ENCODE data around the gene RCC2. TPM values are rescaled to one million over a fixed set of nuclear protein-coding genes. Genes with fewer than 3 reads are reported as not detected.
"Not testable (repeated sequence)": the region's sequence is repeated elsewhere in the genome, so short reads cannot be mapped to it uniquely, and the experiment has no call there.

RCC2 gene
- 94.1 TPM for polyA plus RNA-seq (2012; ENCODE audit: insufficient read depth, insufficient read length)

GRCh38 chr1:17439250-17440073 lies at the start of gene RCC2:
Gene RCC2 (minus strand): TSS chr1:17439677. CDS start chr1:17438514, 1,163 bp downstream.
- H3K4me3 ChIP-seq (ENCODE audit: low read length): peak within 1 kb of the TSS; percentile 89
- DNase-seq (ENCODE audit: low read depth, low spot score): peak; percentile 80

GRCh38 chr1:17486242-17486641 lies 46.8 kb upstream of the RCC2 start:
- no peak overlapping the region for H3K4me3 ChIP-seq (ENCODE audit: low read length)

DNA sequence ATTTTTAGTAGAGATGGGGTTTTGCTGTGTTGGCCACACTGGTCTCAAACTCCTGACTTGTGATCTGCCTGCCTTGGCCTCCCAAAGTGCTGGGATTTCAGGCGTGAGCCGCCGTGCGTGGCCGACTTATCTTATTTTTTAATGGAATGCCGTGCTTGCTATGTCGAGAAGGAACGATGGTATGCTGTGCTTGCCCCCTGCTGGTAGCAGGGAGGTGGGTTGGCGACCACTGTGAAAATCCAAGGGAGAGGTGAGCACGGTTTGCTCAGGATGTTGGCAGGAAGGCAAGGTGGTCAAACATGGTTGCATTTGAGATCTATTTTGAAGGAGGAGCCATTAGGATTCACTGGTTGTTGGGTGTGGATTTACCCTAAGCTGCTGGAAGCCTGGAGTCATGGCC lies 45.8 kb upstream of the RCC2 start:
- no peak overlapping the region for H3K4me3 ChIP-seq (ENCODE audit: low read length)
- no peak for DNase-seq (ENCODE audit: low read depth, low spot score)

More at GRCh38 chr1:17486242-17486641, 46.8 kb upstream of the RCC2 start:
- no peak for DNase-seq (ENCODE audit: low read depth, low spot score)

DNA sequence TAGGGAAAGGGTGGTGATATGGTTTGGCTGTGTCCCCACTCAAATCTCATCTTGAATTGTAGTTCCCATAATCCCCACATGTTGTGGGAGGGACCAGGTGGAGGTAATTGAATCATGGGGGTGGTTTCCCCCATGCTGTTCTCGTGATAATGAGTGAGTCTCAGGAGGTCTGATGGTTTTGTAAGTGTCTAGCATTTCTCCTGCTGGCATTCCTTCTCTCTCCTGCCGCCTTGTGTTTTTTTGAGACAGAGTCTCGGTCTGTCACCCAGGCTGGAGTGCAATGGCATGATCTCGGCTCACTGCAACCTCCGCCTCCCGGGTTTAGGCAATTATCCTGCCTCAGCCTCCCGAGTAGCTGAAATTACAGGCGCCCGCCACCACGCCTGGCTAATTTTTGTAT lies 42.5 kb upstream of the RCC2 start:
- DNase-seq (ENCODE audit: low read depth, low spot score); H3K4me3 ChIP-seq (ENCODE audit: low read length): not testable (repeated sequence)

- no peak overlapping the region for H3K4me3 ChIP-seq (ENCODE audit: low read length)
- no peak for DNase-seq (ENCODE audit: low read depth, low spot score)
Measured at GRCh38 chr1:17480846-17481245, 41.4 kb upstream of the RCC2 start.

GRCh38 chr1:17475752-17476151 lies 36.3 kb upstream of the RCC2 start:
- no peak for DNase-seq (ENCODE audit: low read depth, low spot score)
- no peak overlapping the region for H3K4me3 ChIP-seq (ENCODE audit: low read length)

GRCh38 chr1:17474836-17475555 lies 35.5 kb upstream of the RCC2 start:
- not testable (repeated sequence) for DNase-seq (ENCODE audit: low read depth, low spot score); H3K4me3 ChIP-seq (ENCODE audit: low read length)

- no peak overlapping the region for H3K4me3 ChIP-seq (ENCODE audit: low read length)
Measured at GRCh38 chr1:17472814-17473213, 33.3 kb upstream of the RCC2 start.

DNA sequence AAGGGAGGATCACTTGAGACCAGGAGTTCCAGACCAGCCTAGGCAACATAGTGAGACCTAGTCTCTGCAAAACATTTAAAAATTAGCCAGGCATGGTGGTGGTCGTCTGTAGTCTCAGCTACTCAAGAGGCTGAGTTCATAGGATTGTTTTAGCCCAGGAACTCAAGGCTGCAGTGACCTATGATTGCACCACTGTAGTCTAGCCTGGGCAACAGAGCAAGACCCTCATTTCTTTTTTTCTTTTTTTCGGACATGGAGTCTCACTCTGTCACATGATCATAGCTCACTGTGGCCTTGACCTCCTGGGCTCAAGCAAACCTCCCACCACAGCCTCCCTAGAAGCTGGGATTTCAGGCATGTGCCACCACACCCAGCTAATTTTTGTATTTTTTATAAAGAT lies 31.9 kb upstream of the RCC2 start:
- no peak overlapping the region for H3K4me3 ChIP-seq (ENCODE audit: low read length)
- DNase-seq (ENCODE audit: low read depth, low spot score): no peak

More at GRCh38 chr1:17472814-17473213, 33.3 kb upstream of the RCC2 start:
- no peak for DNase-seq (ENCODE audit: low read depth, low spot score)

DNA sequence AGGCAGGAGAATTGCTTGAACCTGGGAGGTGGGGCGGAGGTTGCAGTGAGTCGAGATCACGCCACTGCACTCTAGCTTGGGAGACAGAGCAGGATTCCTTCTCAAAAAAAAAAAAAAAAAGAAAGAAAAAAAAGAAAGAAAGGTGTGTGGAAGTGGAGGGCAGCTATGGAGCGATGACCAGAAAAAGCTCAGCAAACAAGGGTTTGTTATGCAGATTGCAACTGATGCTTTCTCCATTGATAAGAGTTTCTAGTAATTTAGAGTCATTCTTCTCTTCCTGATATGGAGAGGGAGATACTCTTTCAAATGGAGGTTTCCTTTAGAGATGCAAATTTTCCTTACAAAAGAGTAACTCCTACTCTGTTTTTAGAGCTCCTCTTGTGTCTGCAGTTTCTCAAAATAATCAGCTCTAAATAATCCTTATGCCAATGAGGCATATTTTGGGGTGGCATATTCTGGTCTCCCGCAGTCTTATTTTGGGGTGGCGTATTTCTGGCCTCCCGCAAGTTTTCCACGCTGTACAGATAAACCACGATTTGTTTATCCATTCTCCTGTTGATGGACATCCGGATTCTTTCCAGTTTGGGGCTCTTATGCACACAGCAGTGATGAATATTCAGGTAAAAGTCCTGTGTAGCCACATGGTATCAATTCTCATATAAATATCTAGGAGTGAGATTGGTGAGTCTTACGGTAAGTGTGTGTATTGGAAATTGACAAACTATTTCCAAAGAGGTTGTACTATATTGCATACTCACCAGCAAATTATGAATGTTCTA lies 30.7 kb upstream of the RCC2 start:
- no peak for DNase-seq (ENCODE audit: low read depth, low spot score)
- H3K4me3 ChIP-seq (ENCODE audit: low read length): no peak overlapping the region

DNA sequence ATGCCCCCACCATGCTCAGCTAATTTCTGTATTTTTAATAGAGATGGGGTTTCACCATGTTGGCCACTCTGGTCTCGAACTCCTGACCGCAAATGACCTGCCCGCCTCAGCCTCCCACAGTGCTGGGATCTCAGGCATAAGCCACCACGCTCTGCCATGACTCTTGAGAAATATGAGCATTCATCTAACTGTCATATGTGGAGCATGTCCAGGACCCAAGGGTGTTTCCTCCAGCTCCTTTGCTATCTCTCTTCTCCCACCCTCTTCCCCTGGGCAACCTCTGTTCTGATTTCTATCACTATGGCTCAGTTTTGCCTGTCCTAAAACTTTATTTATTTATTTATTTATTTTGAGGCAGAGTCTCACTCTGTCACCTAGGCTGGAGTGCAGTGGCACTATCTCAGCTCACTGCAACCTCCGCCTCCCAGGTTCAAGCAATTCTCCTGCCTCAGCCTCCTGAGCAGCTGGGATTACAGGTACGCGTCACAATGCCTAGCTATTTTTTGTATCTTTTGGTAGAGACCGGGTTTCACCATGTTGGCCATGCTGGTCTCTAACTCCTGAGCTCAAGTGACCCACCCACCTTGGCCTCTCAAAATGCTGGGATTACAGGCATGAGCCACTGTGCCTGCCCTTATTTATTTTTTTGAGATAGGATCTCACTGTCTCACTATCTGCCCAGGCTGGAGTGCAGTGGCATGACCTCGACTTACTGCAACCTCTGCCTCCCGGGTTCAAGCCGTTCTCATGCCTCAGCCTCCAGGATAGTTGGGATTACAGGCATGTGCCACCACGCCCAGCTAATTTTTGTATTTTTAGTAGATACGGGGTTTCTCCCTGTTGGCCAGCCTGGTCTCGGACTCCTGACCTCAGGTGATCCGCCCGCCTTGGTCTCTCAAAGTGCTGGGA lies 29.1 kb upstream of the RCC2 start:
- not testable (repeated sequence) for DNase-seq (ENCODE audit: low read depth, low spot score); H3K4me3 ChIP-seq (ENCODE audit: low read length)

DNA sequence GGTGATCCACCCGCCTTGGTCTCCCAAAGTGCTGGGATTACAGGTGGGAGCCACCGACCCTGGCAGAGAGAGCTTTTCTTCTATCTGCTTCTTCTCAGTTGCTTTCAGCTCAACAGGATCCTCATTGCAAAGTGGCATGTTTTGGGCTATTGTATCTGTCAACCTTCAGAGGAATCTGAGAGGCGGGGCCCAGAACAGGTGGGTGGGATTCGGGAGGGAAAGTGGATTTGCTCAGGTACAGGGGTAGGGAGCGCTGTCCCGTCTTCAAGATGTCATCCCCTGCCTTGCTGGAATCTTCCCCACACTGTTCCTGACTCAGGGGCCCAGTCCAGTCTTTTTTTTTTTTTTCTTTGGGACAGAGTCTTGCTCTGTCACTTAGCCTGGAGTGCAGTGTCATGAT lies 26.9 kb upstream of the RCC2 start:
- no peak overlapping the region for H3K4me3 ChIP-seq (ENCODE audit: low read length)
- DNase-seq (ENCODE audit: low read depth, low spot score): no peak

DNA sequence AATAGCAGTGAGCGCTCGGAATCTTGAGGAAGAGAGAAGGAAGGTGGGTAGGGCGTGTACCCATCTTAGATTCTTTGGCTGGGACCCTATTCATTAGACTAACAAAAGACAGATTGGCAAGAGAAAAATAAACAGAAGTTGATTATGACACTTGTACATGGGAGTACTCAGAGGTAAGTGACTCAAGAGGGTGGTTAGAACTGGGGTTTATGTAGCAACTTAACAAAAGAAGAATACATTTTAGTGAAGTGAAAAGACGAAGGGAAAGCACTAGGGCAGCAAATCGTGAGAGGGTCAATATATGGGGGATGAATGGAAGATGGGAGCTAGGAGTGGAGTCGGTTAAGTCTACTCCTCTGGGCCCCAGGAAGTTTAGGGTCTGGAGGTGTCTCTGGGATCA lies 25.8 kb upstream of the RCC2 start:
- no peak for DNase-seq (ENCODE audit: low read depth, low spot score)

DNA sequence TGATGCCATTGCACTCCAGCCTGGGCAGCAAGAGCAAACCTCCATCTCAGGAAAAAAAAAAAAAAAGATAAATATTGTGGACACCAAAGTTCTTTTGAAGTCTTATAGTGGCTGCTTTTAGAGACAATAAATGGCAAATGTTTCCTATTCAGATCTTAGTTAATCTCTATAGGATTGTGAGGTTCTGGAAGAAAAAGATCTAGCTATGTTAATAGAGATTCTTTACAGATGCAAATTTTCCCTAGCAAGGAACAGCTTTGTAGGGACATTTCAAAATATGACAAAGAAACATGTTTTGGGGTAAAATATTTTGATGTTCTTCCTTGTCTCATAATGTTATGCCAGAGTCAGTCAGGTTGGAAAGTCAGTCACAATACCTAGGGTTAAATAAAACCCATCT lies 24.5 kb upstream of the RCC2 start:
- no peak for DNase-seq (ENCODE audit: low read depth, low spot score)
- H3K4me3 ChIP-seq (ENCODE audit: low read length): no peak overlapping the region

More for the DNA sequence above, 25.8 kb upstream of the RCC2 start:
- H3K4me3 ChIP-seq (ENCODE audit: low read length): no peak overlapping the region

GRCh38 chr1:17462669-17463068 lies 23.2 kb upstream of the RCC2 start:
- no peak overlapping the region for H3K4me3 ChIP-seq (ENCODE audit: low read length)
- no peak for DNase-seq (ENCODE audit: low read depth, low spot score)

DNA sequence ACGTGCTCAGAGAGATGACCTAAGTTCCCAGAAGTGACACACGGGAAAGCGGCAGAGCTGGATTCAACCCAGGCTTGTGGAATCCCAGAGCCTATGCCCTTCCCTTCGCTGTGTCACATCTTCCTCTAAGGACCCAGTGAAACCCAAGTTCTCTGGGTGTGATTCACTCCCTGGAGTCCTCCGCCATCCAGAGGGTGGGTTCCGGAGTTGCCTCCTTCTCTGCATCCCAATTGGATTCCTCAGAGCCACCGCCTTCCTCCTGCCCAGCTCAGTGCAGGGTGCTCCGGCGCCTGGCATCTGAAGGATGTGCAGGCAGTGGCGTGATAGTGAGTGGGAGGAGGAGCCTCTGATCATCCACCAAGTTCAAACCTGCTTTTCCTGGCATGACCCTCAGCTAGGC lies 20.7 kb upstream of the RCC2 start:
- DNase-seq (ENCODE audit: low read depth, low spot score): no peak
- no peak overlapping the region for H3K4me3 ChIP-seq (ENCODE audit: low read length)

GRCh38 chr1:17458794-17459193 lies 19.3 kb upstream of the RCC2 start:
- DNase-seq (ENCODE audit: low read depth, low spot score): no peak
- H3K4me3 ChIP-seq (ENCODE audit: low read length): no peak overlapping the region

GRCh38 chr1:17452686-17453085 lies 13.2 kb upstream of the RCC2 start:
- H3K4me3 ChIP-seq (ENCODE audit: low read length): no peak overlapping the region
- DNase-seq (ENCODE audit: low read depth, low spot score): no peak

DNA sequence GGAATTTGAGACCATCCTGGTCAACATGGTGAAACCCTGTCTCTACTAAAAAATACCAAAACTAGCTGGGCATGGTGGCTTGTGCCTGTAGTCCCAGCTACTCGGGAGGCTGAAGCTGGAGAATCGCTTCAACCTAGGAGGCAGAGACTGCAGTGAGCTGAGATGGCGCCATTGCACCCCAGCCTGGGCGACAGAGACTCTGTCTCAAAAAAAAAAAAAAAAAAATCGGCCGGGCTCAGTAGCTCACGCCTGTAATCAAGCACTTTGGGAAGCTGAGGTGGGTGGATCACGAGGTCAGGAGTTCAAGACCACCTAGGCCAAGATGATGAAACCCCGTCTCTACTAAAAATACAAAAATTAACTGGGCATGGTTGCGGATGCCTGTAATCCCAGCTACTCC lies 12.7 kb upstream of the RCC2 start:
- not testable (repeated sequence) for DNase-seq (ENCODE audit: low read depth, low spot score); H3K4me3 ChIP-seq (ENCODE audit: low read length)
